GM10266 (cell line): ENCODE results near the gene HINT2.

Source experiments
- DNase-seq: peaks from one replicate; pipeline ENCODE4 v3.0.0; 2012; ENCODE audit errors: extremely low spot score
- TF ChIP-seq, protein P1 (sequence below): IDR thresholded peaks from 2 replicates; pipeline ENCODE4 v1.5.1; 2012; ENCODE audit warnings: mild to moderate bottlenecking, low read depth; ENCODE audit not compliant: control insufficient read depth, insufficient read depth; ENCODE audit errors: missing control alignments

Gene HINT2

DNA sequence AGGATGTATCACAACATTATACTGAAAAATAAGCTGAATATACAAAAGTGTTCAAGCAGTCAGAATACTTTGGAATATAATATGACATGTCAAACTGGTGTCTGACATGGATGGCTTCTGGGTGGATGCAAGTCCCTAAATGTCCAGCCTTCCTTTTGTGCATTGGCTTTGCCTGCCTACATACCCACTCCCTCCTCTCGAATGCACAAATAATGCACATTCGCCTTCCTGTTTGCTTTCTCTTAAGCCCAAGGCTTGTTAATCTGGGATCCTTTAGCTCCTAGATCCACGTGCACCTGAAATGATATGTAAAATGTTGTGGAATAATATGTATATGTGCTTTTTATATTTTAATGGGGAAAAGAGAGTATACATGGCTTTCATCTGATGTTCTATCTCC lies 36.3 kb downstream of the HINT2 start:
- DNase-seq = no peak
- TF ChIP-seq, protein P1, sequence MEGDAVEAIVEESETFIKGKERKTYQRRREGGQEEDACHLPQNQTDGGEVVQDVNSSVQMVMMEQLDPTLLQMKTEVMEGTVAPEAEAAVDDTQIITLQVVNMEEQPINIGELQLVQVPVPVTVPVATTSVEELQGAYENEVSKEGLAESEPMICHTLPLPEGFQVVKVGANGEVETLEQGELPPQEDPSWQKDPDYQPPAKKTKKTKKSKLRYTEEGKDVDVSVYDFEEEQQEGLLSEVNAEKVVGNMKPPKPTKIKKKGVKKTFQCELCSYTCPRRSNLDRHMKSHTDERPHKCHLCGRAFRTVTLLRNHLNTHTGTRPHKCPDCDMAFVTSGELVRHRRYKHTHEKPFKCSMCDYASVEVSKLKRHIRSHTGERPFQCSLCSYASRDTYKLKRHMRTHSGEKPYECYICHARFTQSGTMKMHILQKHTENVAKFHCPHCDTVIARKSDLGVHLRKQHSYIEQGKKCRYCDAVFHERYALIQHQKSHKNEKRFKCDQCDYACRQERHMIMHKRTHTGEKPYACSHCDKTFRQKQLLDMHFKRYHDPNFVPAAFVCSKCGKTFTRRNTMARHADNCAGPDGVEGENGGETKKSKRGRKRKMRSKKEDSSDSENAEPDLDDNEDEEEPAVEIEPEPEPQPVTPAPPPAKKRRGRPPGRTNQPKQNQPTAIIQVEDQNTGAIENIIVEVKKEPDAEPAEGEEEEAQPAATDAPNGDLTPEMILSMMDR = no peak

DNA sequence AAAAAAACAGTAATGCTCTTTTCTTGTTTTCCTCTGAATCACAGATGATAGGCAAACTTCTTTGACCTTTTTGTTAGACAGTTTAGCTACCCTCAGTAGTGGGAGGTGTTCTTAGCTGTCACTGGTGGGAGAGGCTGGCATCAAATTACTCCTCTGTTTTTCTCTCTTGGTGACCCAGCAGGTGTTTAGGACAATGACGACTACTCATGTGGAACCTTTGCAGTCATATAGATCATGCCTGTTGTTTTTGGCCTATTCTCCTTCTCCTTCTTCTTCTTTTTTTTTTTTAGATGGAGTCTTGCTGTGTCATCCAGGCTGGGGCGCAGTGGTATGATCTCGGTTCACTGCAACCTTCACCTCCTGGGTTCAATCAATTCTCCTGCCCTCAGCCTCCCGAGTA lies 38.8 kb downstream of the HINT2 start:
- TF ChIP-seq, protein P1 = no peak
- no peak for DNase-seq

DNA sequence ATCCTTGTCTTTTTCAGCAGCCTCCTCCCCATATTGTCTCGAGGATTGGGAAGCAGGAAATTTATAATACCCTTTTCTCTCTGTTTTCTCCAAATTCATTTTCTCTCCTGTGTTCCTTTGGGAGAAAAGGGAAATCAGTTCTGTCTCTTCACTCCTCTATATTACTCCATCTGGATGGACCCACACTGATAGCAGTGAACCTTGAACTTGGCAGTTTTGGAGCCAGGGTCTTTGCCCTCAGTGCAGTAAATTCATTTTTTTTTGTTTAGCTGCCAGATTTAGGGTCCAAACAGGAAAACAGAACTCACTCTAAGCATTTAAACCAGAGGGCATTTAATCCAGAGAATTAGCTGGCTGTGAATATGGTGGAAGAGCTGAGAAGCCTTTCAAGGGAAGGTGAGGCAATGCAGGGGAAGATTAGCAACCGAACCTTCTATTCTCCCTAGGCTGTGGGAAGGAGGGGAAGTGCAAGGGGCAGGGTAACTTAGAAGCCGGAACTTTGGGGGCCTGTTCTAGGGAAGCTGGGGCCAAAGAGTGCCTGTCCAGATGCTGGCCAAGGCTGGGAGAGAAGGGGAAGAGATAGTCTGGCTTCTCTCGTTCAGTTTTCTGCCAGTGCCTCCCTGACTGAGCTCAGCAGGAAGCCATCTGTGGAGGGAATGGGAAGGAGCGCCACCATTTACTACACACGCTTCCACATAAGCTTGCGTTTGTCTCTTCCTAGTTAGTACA lies 39.8 kb downstream of the HINT2 start:
- TF ChIP-seq, protein P1 = no peak
- no peak for DNase-seq

DNA sequence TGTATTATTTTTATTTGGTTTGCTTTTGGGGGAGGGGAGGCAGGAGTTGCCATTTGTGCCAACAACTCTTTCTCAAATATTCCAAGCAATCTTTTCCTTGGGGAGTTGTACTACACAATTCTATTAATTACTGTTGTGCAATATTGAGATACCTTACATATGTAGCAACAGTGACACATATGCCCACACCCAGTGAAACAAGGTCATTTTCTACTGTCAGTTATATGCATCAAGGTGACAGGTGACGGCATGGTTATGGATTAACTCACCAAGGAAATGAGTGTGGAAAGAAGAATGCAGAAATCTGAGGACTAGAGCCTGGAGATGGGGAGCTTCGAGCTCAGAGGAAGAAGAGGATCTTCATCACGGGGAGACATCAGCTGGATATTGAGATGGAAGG lies 42.9 kb downstream of the HINT2 start:
- no peak for DNase-seq
- TF ChIP-seq, protein P1 = no peak

DNA sequence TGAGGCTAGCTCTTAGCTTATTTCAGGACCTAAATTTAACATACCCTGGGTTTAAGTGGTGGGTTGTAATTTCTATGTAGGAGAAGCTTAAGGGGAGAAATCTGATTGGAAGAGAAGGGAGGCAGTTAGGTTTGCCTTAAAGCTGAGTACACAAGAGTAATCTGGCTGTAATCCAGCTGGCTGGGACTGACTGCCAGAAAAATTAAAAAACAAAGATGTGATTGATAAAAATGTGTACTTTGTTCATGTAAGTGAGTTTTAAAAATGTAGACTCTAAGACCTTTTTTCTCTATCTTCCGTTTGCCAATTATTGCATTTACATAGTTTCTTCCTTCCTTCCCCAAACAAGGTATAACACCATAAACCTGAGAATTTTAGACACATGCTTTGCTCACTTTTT lies 43.3 kb downstream of the HINT2 start:
- DNase-seq = no peak
- TF ChIP-seq, protein P1 = no peak

DNA sequence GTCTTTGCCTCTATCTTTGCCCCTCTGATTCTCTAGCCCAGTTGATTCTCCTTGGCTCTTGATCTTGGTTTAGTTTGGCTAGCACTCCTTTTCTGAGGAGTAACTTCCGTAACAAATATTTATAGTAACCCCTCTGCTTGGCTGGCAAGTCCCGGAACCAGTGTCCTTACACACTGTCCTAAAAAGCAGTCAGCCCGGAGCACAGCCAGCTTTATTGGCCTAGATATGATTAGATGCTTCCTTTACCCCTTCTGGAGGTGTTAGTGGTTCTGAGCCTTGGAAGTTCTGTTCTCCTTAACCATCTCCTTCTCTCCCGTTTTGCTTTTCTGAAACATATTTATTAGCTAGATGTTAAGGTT lies 43.8 kb downstream of the HINT2 start:
- TF ChIP-seq, protein P1 = no peak
- DNase-seq = no peak

DNA sequence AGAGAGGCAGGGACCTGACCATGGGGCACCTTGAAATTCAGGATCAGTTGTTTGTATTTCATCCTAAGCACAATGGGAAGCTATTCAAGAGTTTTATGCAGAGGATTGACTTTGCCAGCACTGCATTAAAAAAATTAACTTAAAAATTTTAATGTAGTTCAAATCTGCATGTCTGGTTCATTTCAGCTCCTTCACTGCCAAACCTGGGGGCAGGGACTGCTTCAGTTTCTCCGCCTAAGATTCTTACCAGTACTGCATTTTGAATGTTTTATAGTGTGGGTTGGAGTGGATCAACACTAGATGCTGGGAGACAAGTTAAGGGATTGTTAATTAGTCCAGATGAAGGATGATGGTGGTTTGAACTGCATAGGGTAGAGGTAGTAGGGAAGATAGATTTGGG lies 45.1 kb downstream of the HINT2 start:
- DNase-seq = no peak
- TF ChIP-seq, protein P1 = no peak
